Testis (tissue), 2 donors: ENCODE results near the gene CTAGE6.
"Not testable (repeated sequence)": the region's sequence is repeated elsewhere in the genome, so short reads cannot be mapped to it uniquely, and the experiment has no call there.

ENCODE experiments used
- POLR2A ChIP-seq: fragments of 450-650 bp; IDR thresholded peaks from one replicate; pipeline ENCODE4 v1.6.1; 2017; ENCODE audit warnings: antibody characterized with exemption, mild to moderate bottlenecking, moderate library complexity
- TF ChIP-seq, protein P1 (sequence below), 3 experiments: fragments of 450-650 bp in 2 of 3; fragments of 200-600 bp in 1 of 3; sonication (generic) in 1 of 3; IDR thresholded peaks; one replicate each; pipeline ENCODE4 v1.5.1; 2016 to 2019; ENCODE audit warnings: antibody characterized with exemption in 3 of 3, mild to moderate bottlenecking in 2 of 3, moderate library complexity in 1 of 3

DNA sequence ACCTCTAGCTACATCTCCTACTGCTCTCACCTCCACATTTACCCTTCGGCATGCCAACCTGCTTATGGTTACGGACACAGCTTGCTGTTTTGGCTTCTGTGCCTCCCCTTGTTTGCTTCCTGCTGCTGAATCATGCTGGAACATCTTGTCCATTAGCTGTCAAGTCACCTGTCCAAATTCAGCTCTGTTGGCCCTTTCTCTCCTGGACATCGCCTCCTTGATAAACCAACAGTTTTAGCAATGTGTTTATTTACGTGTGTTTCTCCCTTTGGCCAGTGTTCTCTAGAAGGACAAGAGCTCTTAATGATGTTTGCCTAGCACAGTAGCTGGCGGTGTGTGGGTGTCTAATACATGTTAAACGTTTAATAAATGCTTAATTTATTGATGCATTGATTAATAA, 31.4 kb downstream of the CTAGE6 start:
- not testable (repeated sequence) for TF ChIP-seq POLR2A
- TF ChIP-seq, protein P1, sequence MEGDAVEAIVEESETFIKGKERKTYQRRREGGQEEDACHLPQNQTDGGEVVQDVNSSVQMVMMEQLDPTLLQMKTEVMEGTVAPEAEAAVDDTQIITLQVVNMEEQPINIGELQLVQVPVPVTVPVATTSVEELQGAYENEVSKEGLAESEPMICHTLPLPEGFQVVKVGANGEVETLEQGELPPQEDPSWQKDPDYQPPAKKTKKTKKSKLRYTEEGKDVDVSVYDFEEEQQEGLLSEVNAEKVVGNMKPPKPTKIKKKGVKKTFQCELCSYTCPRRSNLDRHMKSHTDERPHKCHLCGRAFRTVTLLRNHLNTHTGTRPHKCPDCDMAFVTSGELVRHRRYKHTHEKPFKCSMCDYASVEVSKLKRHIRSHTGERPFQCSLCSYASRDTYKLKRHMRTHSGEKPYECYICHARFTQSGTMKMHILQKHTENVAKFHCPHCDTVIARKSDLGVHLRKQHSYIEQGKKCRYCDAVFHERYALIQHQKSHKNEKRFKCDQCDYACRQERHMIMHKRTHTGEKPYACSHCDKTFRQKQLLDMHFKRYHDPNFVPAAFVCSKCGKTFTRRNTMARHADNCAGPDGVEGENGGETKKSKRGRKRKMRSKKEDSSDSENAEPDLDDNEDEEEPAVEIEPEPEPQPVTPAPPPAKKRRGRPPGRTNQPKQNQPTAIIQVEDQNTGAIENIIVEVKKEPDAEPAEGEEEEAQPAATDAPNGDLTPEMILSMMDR (IDR thresholded peaks at IDR 0.05), result not testable (repeated sequence)
